Colonic mucosa (tissue), 4 donors: ENCODE measurements around the gene EVC. TPM values are rescaled to one million over a fixed set of nuclear protein-coding genes. Genes with fewer than 3 reads are reported as not detected.

Source experiments
- DNase-seq: peaks from one replicate; pipeline ENCODE4 v3.0.0-alpha.2; 2020
- H3K27ac ChIP-seq: fragments of 200-600 bp; one replicate; pipeline ENCODE4 v1.8.0; 2021
- H3K27me3 ChIP-seq: fragments of 200-600 bp; one replicate; pipeline ENCODE4 v1.8.0; 2021
- H3K36me3 ChIP-seq: fragments of 200-600 bp; one replicate; pipeline ENCODE4 v1.8.0; 2021
- H3K4me1 ChIP-seq: fragments of 200-600 bp; one replicate; pipeline ENCODE4 v1.8.0; 2021; ENCODE audit warnings: mild to moderate bottlenecking
- H3K4me3 ChIP-seq: fragments of 200-600 bp; one replicate; pipeline ENCODE4 v1.8.0; 2021
- H3K9ac ChIP-seq, 2 donors: one replicate each; pipeline ENCODE4 v1.7.0; 2013; ENCODE audit warnings: control low read depth in 2 of 2, low read depth in 2 of 2, low read length in 2 of 2
- H3K9me3 ChIP-seq: fragments of 200-600 bp; one replicate; pipeline ENCODE4 v1.8.0; 2021
- CTCF ChIP-seq: fragments of 200-600 bp; IDR thresholded peaks from one replicate; pipeline ENCODE4 v1.8.0; 2022; ENCODE audit warnings: antibody characterized with exemption, mild to moderate bottlenecking
- intact Hi-C: fragments of 100-400 bp; cut with DNase I; formaldehyde crosslinking; loops from one replicate; pipeline ENCODE4 v1.14.1; 2022
- total RNA-seq, 2 donors: library from RNA; stranded (reverse); fragmentation: NEBNext Ultra II Directional in 1 of 2; extraction: Animal tissue kit (Norgen Biotek cat#: 25700) in 1 of 2; gene quantifications; one replicate each; pipeline ENCODE4 v1.2.1, GENCODE V29; 2021
- donor health status: healthy.
- donor health status: DM: no; HTN: no; CAD: no.
- donor health status: DM: no; HTN: no; CAD: no.

EVC gene
- total RNA-seq, 2 donors from 2014 or later, result 1.1 to 4.1 TPM

GRCh38 chr4:5795580-5795979 lies 84.6 kb downstream of the EVC start:
- no peak for TF ChIP-seq CTCF
- no peaks in the 10 kb centered on the region for H3K36me3 ChIP-seq

GRCh38 chr4:5796976-5797375 lies 86.0 kb downstream of the EVC start:
- intact Hi-C loops, result no loop called here
- Histone ChIP-seq H3K4me1 (no peaks in the 10 kb centered on the region), H3K9me3 (no peaks in the 10 kb centered on the region), H3K4me3 (no peak overlapping the region), H3K36me3 (no peaks in the 10 kb centered on the region), H3K9ac (no peak overlapping the region), H3K27me3 (no peaks in the 10 kb centered on the region), H3K27ac (no peak overlapping the region)
- TF ChIP-seq CTCF, result no peak
- no peak for DNase-seq

More at GRCh38 chr4:5795580-5795979, 84.6 kb downstream of the EVC start:
- H3K9me3 ChIP-seq, result no peaks in the 10 kb centered on the region
- no peak overlapping the region for H3K27ac ChIP-seq
- H3K9ac ChIP-seq, result no peak overlapping the region
- H3K27me3 ChIP-seq, result no peaks in the 10 kb centered on the region
- DNase-seq, result no peak
- intact Hi-C loops, result no loop called here
- H3K4me3 ChIP-seq, result no peak overlapping the region
- no peaks in the 10 kb centered on the region for H3K4me1 ChIP-seq

GRCh38 chr4:5797866-5798265 lies 86.9 kb downstream of the EVC start:
- H3K27ac ChIP-seq, result no peak overlapping the region
- TF ChIP-seq CTCF, result no peak
- H3K36me3 ChIP-seq, result no peaks in the 10 kb centered on the region
- no peaks in the 10 kb centered on the region for H3K9me3 ChIP-seq
- H3K4me1 ChIP-seq, result no peaks in the 10 kb centered on the region
- DNase-seq, result no peak
- no peaks in the 10 kb centered on the region for H3K27me3 ChIP-seq
- no peak overlapping the region for H3K9ac ChIP-seq
- no peak overlapping the region for H3K4me3 ChIP-seq
- intact Hi-C loops, result no loop called here

GRCh38 chr4:5798462-5798861 lies 87.5 kb downstream of the EVC start:
- no peak for TF ChIP-seq CTCF
- Histone ChIP-seq H3K9me3 (no peaks in the 10 kb centered on the region), H3K4me3 (no peak overlapping the region), H3K4me1 (no peaks in the 10 kb centered on the region), H3K9ac (no peak overlapping the region), H3K36me3 (no peaks in the 10 kb centered on the region), H3K27ac (no peak overlapping the region), H3K27me3 (no peaks in the 10 kb centered on the region)
- DNase-seq, result no peak
- intact Hi-C loops, result no loop called here

- intact Hi-C loops, result no loop called here
- TF ChIP-seq CTCF, result no peak
- H3K9me3 ChIP-seq, result no peaks in the 10 kb centered on the region
These were observed 87.9 kb downstream of the EVC start for GRCh38 chr4:5798946-5799345.

GRCh38 chr4:5799406-5799805 lies 88.4 kb downstream of the EVC start:
- TF ChIP-seq CTCF, result no peak
- H3K9me3 ChIP-seq, result no peaks in the 10 kb centered on the region
- no peak overlapping the region for H3K4me3 ChIP-seq
- no peaks in the 10 kb centered on the region for H3K36me3 ChIP-seq
- no peaks in the 10 kb centered on the region for H3K4me1 ChIP-seq
- H3K27me3 ChIP-seq, result no peaks in the 10 kb centered on the region
- intact Hi-C loops, result no loop called here
- no peak for DNase-seq
- no peak overlapping the region for H3K27ac ChIP-seq
- no peak overlapping the region for H3K9ac ChIP-seq

More at GRCh38 chr4:5798946-5799345, 87.9 kb downstream of the EVC start:
- no peaks in the 10 kb centered on the region for H3K4me1 ChIP-seq
- H3K27me3 ChIP-seq, result no peaks in the 10 kb centered on the region
- no peak overlapping the region for H3K9ac ChIP-seq
- no peak overlapping the region for H3K27ac ChIP-seq
- no peaks in the 10 kb centered on the region for H3K36me3 ChIP-seq
- DNase-seq, result no peak
- H3K4me3 ChIP-seq, result no peak overlapping the region
